Kidney tubule cell (primary cell): ENCODE data around the gene IL11RA.

Source experiments
- DNase-seq: peaks from one replicate; pipeline ENCODE4 v3.0.0-alpha.2; 2018; ENCODE audit warnings: low spot score

The IL11RA gene

DNA sequence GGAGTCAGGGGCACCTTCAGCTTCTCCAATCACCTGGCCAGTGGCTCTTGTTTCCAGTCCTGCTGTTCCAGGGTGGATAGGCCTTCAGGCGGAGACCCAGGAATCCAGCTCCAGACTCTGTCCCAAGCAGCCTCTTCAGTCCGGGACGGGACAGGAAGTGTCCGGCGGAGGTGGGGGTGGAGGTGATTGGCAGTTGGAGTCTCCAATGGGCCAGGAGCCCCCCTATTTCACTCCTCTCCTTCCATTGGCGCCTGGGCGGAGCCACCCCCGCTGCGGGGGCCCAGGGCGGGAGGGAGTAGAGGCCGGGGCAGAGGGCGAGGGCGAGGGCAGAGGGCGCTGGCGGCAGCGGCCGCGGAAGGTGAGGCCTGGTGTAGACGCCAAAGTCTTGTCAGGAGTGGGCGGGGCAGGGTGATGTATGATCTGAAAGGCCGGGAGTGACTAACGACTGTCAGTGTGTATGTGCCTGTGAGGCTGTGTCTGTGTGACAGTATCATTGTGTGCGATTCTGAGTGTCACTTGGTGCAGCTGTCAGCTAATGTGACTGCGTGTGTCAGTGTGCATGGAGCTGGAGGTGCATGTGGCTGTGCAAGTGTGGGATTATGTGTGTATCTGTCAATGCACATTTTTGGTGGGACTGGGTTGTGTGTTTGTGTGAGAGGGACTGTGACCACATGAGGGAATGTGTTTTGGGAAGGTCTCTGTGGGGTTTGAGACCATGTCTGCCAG, at the start of gene IL11RA:
Gene IL11RA, plus strand, starts transcription at position 310 of the 726 bp plus-strand sequence. CDS start 3,033 bp downstream, outside the sequence.
- peak; percentile 89 for DNase-seq

- peak; percentile 72 for DNase-seq
Observed at GRCh38 chr9:34603610-34604231, 48.3 kb upstream of the IL11RA start.

DNA sequence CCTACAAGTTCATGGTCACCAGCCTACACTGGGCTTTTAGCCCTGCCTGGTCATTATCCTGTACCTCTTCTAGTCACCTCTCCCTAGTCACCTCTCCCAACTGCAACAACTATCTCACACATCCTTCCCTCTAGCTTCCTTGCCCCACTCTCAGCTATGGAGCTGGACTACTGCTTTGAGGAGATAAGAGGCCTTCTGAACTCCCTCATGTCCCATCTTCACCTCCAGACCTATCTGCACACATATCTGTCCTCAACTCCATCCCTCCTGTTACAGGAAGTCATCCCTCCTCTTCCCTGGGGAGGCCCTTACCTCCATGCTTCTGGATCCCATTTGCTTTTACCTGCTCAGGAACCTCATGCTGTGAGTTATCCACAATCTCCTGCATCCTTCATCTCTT, 45.8 kb upstream of the IL11RA start:
- DNase-seq: no peak

DNA sequence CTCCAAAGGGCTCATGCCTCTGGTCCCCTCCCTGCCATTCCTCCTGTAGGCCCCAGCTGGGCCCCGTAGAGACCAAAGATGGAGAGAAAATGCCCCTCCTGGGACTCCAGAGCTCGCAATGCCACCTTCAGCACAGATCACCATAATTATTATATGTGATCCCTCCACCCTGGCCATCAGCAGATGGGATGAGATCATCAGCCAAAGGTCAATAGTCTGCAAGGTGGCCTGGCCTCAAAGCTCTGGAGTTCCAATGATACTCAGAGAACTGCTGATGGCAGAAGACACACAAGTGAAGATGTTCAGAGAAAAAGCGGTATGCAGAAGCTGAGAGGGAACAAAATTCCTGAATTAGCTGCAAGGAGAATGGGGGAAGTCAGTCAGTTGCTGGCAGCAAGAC, 45.1 kb upstream of the IL11RA start:
- no peak for DNase-seq

- DNase-seq: no peak
Observed at GRCh38 chr9:34607331-34607730, 44.7 kb upstream of the IL11RA start.

DNA sequence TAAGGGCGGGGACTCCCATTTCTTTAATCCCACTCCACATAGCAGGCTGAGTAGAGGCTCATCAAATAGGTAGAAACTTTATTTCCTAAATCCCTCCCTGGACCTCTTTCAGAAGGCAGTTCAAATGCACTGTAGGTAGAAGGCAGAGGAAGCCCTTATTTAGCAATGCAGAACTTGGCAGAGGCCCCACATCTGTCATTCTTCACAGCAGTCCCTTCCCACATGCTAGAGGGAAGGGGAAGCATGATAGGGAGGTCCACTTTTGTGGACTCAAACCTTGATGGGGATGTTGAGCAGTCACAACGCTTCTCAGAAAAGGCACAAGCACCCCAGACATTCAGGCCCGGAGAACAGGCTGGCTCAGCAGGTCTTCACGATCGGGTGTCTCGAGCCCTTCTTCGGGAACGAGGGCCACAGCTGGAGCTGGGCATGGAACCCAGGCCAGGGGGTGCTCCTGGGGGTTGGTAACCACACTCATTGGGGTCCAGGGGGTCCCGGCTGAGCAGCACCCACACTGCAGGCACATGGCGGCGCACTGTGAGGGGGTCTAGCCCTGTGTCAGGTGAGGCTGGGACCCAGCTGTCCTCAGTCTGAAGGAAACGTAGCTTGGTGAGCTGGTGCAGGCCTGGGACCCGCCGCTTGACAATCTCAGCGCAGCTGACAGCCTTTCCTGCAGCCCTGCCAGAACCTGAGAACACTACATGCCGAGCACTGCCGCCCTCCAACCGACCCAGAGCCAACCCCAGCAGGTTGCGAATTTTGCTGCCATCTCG, 41.4 kb upstream of the IL11RA start:
- no peak for DNase-seq

DNA sequence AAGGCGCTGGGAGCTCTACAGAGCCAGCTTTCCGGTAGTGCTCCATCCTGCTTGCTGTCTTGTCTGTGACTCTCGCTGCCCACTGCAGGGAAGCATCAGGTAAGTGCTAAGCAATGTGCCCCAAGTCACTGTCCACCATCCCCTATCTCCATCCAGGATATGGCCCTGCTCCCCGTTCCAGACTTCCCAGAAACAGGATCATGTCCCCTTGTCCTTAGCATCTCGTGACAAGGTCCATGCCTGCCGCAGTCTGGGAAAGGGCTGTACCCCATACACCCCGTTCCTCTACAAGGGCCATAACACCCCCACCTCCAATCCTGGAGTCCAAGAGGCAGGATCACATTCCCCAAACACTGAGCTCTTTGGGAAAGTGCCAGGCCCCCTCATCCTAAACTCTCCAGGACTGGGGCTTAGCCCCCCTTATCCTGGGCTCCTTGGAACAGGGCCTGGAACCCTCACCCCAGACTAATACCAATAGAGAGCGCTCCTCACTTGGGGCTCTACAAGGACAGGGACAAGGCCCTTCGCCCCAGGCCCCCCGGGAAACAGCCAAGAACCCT, 40.7 kb upstream of the IL11RA start:
- DNase-seq: no peak

- peak; percentile 86 for DNase-seq
Observed at GRCh38 chr9:34611811-34612787, 39.9 kb upstream of the IL11RA start, which contains the start of gene RPP25L. RPP25L (minus strand) TSS chr9:34612097; CDS start chr9:34611296, 801 bp downstream.

DNA sequence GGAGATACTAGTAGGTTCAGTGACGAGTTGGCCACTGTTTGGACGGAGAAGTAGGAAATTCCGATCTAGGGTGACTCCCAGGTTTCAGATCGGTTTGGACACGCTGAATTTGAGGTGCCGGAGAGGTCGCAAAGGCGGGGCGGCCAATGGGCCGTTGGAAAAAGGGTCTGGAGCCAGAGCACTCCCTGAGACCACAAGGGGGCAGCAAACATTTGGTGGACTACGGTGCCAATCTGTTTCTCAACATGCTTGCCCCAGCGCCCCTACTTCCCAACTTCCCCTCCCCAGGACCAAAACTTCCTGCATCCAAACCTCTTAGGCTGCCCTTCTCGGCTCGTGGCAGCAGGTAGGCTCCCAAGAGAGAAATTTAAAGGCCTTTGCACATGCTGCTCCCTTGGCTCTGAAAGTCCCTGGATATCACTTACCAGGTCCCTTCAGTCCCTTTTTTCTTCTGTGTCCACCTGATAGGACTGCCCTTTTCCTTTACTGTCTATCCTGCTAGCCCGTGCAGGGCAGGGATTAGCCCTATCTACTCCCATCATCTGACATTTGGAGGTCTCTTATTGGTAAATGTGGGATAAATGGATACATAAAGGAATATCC, 39.1 kb upstream of the IL11RA start:
- DNase-seq: peak; percentile 74

DNA sequence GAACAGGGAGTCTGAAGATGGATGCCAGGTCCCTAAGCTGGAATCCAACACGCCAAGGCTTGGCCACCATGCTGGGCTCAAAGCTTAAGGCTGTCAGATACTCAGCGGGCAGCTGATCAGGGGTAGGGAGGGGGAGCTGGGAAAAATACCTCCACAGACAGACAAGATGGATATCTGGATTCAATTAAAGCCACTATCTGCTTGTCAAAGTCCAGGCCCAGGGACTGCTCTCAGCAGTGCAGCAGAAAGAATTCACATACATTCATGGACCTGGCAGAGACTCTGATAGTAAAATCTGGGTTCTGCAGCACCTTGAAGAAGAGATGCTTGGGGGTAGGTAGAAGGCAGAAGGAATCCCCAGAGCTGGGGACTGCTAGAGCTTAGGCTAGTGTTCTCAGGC, 36.9 kb upstream of the IL11RA start:
- no peak for DNase-seq

DNA sequence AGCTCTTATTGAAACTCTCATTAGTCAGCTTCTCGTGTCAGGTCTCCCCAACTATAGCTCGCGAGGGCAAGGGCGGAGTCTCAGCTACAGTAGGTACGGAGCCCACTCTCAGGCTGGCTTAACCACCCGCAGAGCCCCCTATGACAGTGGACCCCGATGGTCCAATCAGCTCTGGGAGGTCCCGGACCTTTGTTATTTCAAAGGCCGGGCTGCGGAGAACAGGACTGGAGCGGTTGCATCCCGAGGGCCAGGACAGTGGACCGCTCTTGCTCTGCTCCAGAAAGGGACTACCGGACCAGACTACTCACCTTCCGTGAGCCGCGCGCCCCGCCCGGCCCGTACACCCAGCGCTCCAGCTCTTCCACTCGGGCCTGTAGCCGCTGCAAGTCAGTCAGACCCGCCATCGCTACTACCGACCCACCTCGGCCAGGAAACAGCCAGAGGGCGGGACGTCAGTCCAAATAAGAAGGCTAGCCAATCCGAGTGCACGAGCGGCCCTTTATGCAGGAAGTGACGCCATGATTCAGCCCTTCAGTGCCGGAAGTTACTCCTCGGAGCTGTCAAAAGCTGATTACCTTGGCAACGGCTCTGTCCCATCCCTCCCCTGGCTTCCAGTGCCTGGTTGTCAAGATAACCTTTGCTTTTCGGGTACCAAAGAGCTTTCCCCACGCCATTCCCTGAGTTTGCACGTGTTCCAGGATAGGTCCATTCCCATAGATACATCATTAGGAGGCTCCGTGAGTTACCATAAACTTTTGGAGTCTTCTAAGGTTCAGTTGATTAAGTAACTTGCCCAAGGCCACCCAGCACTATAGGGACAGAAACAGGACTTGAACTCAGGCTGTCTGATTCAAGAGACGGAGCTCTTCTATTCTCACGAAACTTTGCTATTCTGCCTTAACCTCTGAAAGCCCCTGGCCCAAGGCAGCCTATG, 31.7 kb upstream of the IL11RA start, which contains the start of gene DCTN3:
Gene DCTN3, minus strand, starts transcription at position 435 of the 934 bp plus-strand sequence. Its CDS starts 31 bp downstream, at position 404.
- peak; percentile 93 for DNase-seq

DNA sequence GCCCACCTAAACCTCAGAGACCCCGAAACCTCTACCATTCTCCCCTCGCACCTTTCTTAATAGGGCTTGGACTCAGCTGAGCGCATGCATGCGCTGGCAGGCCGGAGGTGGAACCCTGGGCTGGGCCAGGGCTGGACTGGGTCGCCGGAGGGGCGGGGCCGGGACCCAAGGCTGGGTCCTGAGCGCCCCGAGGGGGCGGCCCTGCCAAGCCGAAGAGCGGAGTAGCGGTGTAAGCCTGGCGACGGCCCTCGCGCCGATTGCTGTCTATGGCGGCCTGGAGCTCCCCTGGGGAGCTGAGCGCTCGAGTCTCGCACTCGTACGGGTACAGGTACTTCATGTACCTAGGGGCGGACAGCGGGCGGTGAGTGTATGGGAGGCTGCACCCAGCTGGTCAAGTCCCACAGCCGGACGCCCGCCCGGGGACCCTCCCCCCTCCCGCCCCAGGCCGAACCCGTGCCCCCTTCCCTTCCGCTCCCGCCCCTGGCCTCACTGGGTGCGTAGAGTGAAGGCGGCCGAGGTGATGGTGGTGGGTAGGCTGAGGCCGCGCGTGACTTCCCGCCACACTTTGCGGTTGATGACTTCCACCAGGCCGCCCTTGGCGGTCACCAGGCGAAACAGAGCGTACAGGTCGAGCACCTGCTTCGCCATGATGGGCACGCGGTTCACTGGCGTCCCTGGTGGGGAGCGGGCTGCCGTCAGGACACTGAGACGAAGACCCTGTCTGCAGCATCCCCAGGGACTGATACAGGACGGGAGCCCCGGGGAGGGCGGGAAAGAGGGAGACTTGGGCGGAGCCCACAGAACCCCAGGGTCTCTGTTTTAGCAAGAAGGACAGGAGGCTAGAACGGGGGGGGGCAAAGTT, 28.4 kb upstream of the IL11RA start:
- DNase-seq: no peak

DNA sequence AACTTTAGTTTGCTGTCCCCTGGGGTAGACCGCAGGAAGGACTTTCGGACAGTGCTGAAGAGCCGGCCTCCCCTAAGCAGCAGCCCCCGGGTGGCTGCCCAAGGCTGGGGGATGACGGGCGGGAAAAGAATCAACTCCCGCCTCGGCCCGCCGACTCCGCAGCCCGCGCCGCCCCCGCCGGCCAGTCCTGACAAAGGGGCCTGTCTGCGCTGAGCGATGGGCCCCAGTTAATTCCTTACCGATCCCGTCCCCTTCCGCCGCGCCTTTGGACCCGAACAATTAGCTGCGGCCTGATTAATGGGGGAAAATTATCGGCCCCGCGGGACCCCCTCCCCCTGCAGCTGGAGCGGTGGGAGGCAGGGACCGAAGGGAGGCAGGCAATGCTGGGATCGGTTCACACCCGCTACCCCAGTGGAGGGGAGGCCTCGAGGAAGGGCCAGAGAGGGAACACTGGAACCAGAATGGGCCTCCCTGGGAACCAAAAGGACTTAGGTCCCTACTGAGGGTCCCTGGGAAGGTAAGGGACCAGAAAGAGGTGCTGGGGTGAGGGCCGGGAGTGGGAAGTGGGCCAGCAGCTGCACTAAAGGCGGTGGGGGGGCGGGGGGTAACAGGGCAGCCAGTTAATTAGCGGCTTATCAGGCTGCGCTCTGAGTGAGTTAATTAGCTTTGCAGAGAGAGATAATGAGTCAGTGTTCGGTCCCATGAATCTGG, 27.4 kb upstream of the IL11RA start:
- no peak for DNase-seq

DNA sequence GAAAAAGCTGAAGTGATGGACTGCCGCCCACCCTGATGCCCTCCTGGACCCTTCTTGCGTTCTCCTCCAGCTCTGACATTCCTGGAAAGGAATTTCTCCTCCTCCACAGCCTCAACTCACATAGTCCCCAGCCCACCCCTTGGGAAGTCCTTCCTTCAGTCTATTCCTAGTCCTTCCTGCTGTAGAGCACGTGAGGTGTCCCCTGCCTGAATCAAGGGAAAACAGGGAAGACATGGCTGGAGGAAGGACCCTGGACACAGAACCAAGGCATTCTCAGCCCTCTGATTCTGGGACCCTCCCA, 26.8 kb upstream of the IL11RA start:
- DNase-seq: no peak

DNA sequence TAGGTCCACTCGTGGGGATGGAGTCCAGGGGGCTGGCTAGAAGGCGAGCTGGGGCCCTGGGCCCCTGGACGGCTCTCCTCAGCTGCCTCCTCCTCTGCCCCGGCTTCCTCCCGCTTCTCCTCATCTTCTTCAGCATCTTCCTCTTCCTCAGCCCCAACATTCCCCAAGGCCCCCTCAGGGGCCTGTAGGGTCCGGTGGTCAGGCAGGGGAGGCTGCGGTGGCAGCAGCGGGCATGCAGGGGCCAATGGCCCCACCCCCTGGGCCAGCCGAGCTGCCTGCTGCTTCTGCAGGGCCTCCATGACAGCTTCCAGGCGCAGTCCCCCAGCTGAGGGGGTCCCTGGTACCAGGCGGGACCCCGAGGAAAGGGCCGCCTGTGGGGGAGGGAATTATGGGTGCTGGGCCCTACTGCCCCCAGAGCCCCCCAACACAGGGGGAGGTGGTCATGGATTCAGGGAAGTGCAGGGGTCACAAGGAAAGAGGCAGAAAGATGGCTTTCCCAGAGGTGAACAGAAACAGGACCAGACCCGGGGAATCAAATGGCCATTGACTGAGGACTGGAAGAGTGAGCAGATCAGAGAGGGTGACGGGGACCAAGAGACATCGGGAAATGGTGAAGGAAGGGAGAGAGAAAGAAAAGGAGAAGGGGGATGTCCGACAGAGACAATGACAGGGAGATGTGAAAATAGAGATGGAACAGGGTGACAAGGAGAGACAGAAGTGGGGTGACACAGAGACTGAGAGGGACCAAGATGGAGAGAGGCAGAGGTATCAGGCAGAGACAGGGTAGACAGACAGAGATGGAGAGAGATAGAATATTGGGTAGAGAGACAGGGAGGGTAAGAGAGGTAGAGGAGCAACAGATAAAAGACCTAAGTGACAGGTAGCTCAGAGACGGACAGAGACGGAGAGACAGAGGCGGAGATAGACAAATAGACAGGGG, 24.0 kb upstream of the IL11RA start:
- no peak for DNase-seq

DNA sequence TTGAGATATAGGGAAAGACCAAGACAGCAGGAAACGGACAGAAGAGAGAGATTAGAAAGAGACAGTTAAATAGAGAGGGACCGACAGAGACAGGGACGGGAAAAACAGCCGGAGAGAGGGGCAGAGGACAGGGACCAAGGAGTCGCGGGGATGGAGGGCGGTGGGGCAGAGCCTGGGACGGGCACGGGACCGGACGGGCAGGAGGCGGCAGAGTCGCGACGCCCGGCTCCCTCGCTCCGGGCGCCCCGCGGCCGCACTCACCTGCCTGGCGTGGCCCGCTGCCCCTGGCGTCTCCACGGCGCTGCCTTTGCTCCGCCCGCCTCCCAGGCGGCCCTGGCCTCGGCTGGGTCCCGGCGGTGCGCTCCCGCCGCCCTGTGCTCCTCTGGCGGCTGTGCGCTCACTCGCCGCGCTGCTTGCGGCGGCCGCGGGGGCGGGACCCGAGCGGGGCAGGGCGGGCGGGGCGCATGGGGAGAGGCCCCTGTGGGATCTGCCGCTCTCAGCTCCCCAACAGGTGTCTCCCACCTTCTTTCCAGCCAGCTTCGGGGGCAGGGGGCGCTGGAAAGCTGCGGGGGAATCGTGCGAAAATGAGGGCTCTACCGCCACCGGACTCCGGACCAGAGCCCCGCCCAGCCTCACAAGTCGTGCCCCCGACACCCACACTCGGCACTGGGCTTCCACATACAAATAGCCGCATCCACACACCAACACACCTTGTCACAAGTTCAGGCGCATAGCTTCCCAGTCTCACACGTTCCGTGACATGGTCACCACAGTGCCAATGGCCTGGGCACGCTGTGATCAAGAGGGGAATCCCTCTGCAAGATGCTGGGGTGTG, 23.1 kb upstream of the IL11RA start, which contains the start of gene ARID3C:
Gene ARID3C, minus strand, starts transcription at position 411 of the 835 bp plus-strand sequence. CDS start 1,052 bp downstream, outside the sequence.
- DNase-seq: peak; percentile 30
